ENCODE measurements around the gene DNAJB4. TPM values are rescaled to one million over a fixed set of nuclear protein-coding genes. Genes with fewer than 3 reads are reported as not detected.
"Not testable (repeated sequence)": the region's sequence is repeated elsewhere in the genome, so short reads cannot be mapped to it uniquely, and the experiment has no call there.

DNAJB4 gene
- total and polyA plus RNA-seq, 2 donors (not counting 3 experiments of a cell fraction or from before 2014, with no cell fraction given): 30.4 to 136 TPM

DNA sequence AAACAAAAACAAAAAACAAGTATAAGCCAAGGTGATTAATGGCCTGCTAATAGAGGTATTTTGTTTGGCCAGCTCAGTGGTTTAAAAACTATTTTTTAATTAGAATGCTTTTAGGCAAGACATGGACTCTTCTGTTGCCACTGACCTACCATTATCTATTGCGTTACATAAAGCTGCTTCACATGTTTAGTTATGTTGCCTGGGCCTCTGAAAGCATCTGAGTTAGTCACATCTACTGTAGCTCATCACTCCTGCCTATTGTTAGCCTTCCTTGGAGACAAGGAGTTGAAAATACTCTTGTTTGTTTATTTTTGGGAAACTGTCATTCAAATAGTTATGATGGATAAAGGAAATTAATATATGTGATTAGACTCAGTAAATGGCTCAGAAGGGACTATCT is 14.3 kb downstream of the DNAJB4 start:
- H3K27me3 ChIP-seq (ENCODE audit: control insufficient read depth in 2 of 2, insufficient read depth in 2 of 2, low read length in 2 of 2): no peaks in the 10 kb centered on the region
- peaks cover 25% of the 10 kb centered on the region for H3K79me2 ChIP-seq (ENCODE audit: control insufficient read depth, insufficient read depth, low read length)
- no peak overlapping the region for H2AFZ ChIP-seq (ENCODE audit: low read depth, low read length)
- BruUV-seq (replicated peaks): no TSS peak
- H3K9me1 ChIP-seq (replicated peaks; ENCODE audit: control insufficient read depth, extremely low read depth, insufficient read depth, low read length): no peaks in the 10 kb centered on the region
- no peak overlapping the region for H3K27ac ChIP-seq (ENCODE audit: insufficient read depth, low read depth, low read length)
- FAIRE-seq: no peak
- no peak for DNase-seq (ENCODE audit: low read depth, low spot score)
- TF ChIP-seq FOS (IDR thresholded peaks at IDR 0.05; ENCODE audit: borderline replicate concordance, insufficient read depth, low read length): no peak
- TF ChIP-seq GATA2 (IDR thresholded peaks at IDR 0.05; ENCODE audit: insufficient read depth, insufficient read length, low read depth, low read length): no peak
- no peak for TF ChIP-seq POLR2AphosphoS5 (IDR thresholded peaks at IDR 0.05; ENCODE audit: insufficient read depth, low read depth, low read length)
- no peak for TF ChIP-seq MYC (IDR thresholded peaks at IDR 0.05; ENCODE audit: low read depth, low read length)
- TF ChIP-seq, protein P1, sequence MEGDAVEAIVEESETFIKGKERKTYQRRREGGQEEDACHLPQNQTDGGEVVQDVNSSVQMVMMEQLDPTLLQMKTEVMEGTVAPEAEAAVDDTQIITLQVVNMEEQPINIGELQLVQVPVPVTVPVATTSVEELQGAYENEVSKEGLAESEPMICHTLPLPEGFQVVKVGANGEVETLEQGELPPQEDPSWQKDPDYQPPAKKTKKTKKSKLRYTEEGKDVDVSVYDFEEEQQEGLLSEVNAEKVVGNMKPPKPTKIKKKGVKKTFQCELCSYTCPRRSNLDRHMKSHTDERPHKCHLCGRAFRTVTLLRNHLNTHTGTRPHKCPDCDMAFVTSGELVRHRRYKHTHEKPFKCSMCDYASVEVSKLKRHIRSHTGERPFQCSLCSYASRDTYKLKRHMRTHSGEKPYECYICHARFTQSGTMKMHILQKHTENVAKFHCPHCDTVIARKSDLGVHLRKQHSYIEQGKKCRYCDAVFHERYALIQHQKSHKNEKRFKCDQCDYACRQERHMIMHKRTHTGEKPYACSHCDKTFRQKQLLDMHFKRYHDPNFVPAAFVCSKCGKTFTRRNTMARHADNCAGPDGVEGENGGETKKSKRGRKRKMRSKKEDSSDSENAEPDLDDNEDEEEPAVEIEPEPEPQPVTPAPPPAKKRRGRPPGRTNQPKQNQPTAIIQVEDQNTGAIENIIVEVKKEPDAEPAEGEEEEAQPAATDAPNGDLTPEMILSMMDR (IDR thresholded peaks at IDR 0.05; ENCODE audit: extremely low read depth in 1 of 2, insufficient read depth in 1 of 2, low read depth in 1 of 2, low read length in 2 of 2): no peak
- no peak for TF ChIP-seq EZH2 (IDR thresholded peaks at IDR 0.05; ENCODE audit: borderline replicate concordance, low read depth, low read length, severe bottlenecking)
- no peak for TF ChIP-seq JUN (IDR thresholded peaks at IDR 0.05; ENCODE audit: borderline replicate concordance, insufficient read depth, insufficient read length, low read depth)
- TF ChIP-seq POLR2A (IDR thresholded peaks at IDR 0.05; ENCODE audit: low read depth, low read length): no peak
- TF ChIP-seq, protein P2, sequence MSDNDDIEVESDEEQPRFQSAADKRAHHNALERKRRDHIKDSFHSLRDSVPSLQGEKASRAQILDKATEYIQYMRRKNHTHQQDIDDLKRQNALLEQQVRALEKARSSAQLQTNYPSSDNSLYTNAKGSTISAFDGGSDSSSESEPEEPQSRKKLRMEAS (IDR thresholded peaks at IDR 0.05; ENCODE audit: insufficient read depth, insufficient read length): no peak
- H3K9me3 ChIP-seq (replicated peaks; ENCODE audit: control insufficient read depth, insufficient read depth, low read length): no peaks in the 10 kb centered on the region
- ChIA-PET CTCF (interaction anchor here (0.7 to 3.7 kb wide), 5 partner anchors 11 to 95 kb away, joined by 3 to 25 read pairs (median 4); no protein-coding TSS in a partner anchor), POLR2A (interaction anchor here (1.2 kb wide), 1 partner anchor 14 kb away, joined by 6 read pairs; the partner anchor contains the start of gene DNAJB4)
- no peak overlapping the region for H3K9ac ChIP-seq (replicated peaks; ENCODE audit: extremely low read depth, insufficient read depth, low read length)
- peaks cover 4% of the 10 kb centered on the region for H4K20me1 ChIP-seq (replicated peaks; ENCODE audit: control insufficient read depth, extremely low read depth, insufficient read depth, low read length)
- H3K36me3 ChIP-seq (ENCODE audit: control insufficient read depth in 2 of 2, extremely low read depth in 1 of 2, insufficient read depth in 2 of 2, low read length in 2 of 2): peaks cover 14 to 28% of the 10 kb centered on the region in 2 experiments
- H3K4me1 ChIP-seq (ENCODE audit: control insufficient read depth, extremely low read depth, insufficient read depth, low read length): no peaks in the 10 kb centered on the region
- no peak overlapping the region for H3K4me2 ChIP-seq (ENCODE audit: insufficient read depth, low read length)
- intact Hi-C loops (cut with micrococcal nuclease) (no loop called here), dilution Hi-C loops (cut with MboI; ENCODE audit: extremely low pct_ligation_motif_present, low sequenced_read_pairs) (no loop called here)
- H3K4me3 ChIP-seq (replicated peaks in 1 of 3; ENCODE audit: insufficient read depth in 1 of 3, low read depth in 1 of 3, low read length in 3 of 3): no peak overlapping the region

DNA sequence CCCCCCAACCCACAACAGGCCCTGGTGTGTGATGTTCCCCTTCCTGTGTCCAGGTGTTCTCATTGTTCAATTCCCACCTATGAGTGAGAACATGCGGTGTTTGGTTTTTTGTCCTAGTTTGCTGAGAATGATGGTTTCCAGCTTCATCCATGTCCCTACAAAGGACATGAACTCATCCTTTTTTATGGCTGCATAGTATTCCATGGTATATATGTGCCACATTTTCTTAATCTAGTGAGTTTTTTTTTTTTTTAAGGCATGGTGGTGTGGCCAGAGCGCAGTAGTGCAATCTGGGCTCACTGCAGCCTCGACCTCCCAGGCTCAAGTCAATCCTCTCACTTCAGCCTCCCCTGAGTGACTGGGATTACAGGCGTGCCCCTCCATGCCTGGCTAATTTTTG is 16.4 kb downstream of the DNAJB4 start:
- H3K27me3 ChIP-seq (ENCODE audit: control insufficient read depth in 2 of 2, insufficient read depth in 2 of 2, low read length in 2 of 2); POLR2A ChIA-PET; H2AFZ ChIP-seq (ENCODE audit: low read depth, low read length); H3K9me1 ChIP-seq (replicated peaks; ENCODE audit: control insufficient read depth, extremely low read depth, insufficient read depth, low read length); H3K79me2 ChIP-seq (ENCODE audit: control insufficient read depth, insufficient read depth, low read length); FAIRE-seq; CTCF ChIA-PET; dilution Hi-C loops (cut with MboI; ENCODE audit: extremely low pct_ligation_motif_present, low sequenced_read_pairs); DNase-seq (ENCODE audit: low read depth, low spot score); H3K9me3 ChIP-seq (replicated peaks; ENCODE audit: control insufficient read depth, insufficient read depth, low read length); H3K27ac ChIP-seq (ENCODE audit: insufficient read depth, low read depth, low read length); H3K4me3 ChIP-seq (replicated peaks in 1 of 3; ENCODE audit: insufficient read depth in 1 of 3, low read depth in 1 of 3, low read length in 3 of 3); H3K4me2 ChIP-seq (ENCODE audit: insufficient read depth, low read length); H4K20me1 ChIP-seq (replicated peaks; ENCODE audit: control insufficient read depth, extremely low read depth, insufficient read depth, low read length); H3K9ac ChIP-seq (replicated peaks; ENCODE audit: extremely low read depth, insufficient read depth, low read length); intact Hi-C loops (cut with micrococcal nuclease); BruUV-seq (replicated peaks); H3K4me1 ChIP-seq (ENCODE audit: control insufficient read depth, extremely low read depth, insufficient read depth, low read length): not testable (repeated sequence)
- peaks cover 6 to 17% of the 10 kb centered on the region in 2 experiments for H3K36me3 ChIP-seq (ENCODE audit: control insufficient read depth in 2 of 2, extremely low read depth in 1 of 2, insufficient read depth in 2 of 2, low read length in 2 of 2)
